Activated CD8-positive, alpha-beta T cell treated with anti-CD3 and anti-CD28 coated beads, Interleukin-2, amount 10 ng/mL, durations not matched to agents 7 days and 5 days (primary cell): ENCODE data around the gene DHDDS. TPM values are rescaled to one million over a fixed set of nuclear protein-coding genes. Genes with fewer than 3 reads are reported as not detected.
A peak's percentile ranks its signal among the peaks of the same experiment; 100 is the strongest.

Experiments used
- ATAC-seq: fragments of 150-1000 bp; cut with Tn5 transposase; one replicate; pipeline ENCODE4 v1.10.0; 2021; ENCODE audit warnings: moderate library complexity
- CTCF ChIA-PET: fragments of 350-600 bp; sonication (Branson Sonifier 250); formaldehyde crosslinking; loops from one replicate; lab custom pipeline; 2021; ENCODE audit warnings: antibody characterized with exemption; lab: Charles Lee
- POLR2A ChIA-PET: fragments of 350-600 bp; sonication (Branson Sonifier 250); formaldehyde crosslinking; loops from one replicate; lab custom pipeline; 2021; ENCODE audit warnings: antibody characterized with exemption; lab: Charles Lee
- DNase-seq: peaks from one replicate; pipeline ENCODE4 v3.0.0-alpha.2; 2020
- H3K27ac Mint-ChIP-seq: one replicate; pipeline ENCODE4 v1.8.0; 2021; ENCODE audit warnings: mild to moderate bottlenecking, mixed read lengths
- H3K27me3 Mint-ChIP-seq: one replicate; pipeline ENCODE4 v1.8.0; 2021; ENCODE audit warnings: low read depth, mixed read lengths
- H3K36me3 Mint-ChIP-seq: one replicate; pipeline ENCODE4 v1.8.0; 2021; ENCODE audit warnings: low read depth, mixed read lengths
- H3K4me1 Mint-ChIP-seq: one replicate; pipeline ENCODE4 v1.8.0; 2021; ENCODE audit warnings: low read depth, mixed read lengths
- H3K4me3 Mint-ChIP-seq: one replicate; pipeline ENCODE4 v1.8.0; 2021; ENCODE audit warnings: mild to moderate bottlenecking, mixed read lengths
- H3K9me3 Mint-ChIP-seq: one replicate; pipeline ENCODE4 v1.8.0; 2022; ENCODE audit warnings: mixed read lengths; ENCODE audit not compliant: insufficient read depth
- total RNA-seq, 2 experiments: library from RNA; stranded (reverse); gene quantifications; one replicate each; pipeline ENCODE4 v1.2.3, GENCODE V29; 2021

The DHDDS gene
- total RNA-seq, 2 experiments from 2014 or later: 48.3 to 49.5 TPM

DNA sequence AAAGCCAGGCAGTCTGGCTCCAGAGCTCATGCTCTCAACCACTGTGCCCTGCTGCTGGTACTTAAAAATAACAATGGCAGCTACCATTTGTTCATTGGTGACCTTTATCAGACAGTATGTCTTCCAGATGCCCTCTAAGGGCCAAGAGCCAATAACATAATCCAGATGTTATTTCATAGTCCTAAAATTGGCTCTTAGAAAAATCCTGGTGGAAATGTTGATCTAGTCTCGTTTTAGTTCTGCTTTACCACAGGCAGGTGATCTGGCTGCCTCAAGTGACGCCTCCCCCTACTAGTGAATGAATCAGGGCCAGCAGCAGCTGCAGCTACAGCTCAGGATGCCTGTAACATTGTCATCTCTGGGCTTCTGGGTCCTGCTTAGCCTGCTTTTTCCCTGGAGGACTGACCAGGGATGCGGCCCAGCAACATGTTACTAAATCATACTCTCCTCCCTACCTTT, 27.5 kb downstream of the DHDDS start:
- Mint-ChIP-seq H3K27me3 (no peaks in the 10 kb centered on the region), H3K4me1 (no peaks in the 10 kb centered on the region), H3K4me3 (no peak overlapping the region), H3K9me3 (no peaks in the 10 kb centered on the region), H3K27ac (no peak overlapping the region), H3K36me3 (peaks cover 55% of the 10 kb centered on the region)
- POLR2A ChIA-PET: interaction anchor here (0.6 kb wide), 1 partner anchor 1191 kb away, joined by 3 read pairs; no protein-coding TSS in a partner anchor
- DNase-seq (no peak), ATAC-seq (no peak)
- CTCF ChIA-PET: interaction anchor here (4.9 kb wide), 1 partner anchor 11 kb away, joined by 37 read pairs; no protein-coding TSS in a partner anchor

DNA sequence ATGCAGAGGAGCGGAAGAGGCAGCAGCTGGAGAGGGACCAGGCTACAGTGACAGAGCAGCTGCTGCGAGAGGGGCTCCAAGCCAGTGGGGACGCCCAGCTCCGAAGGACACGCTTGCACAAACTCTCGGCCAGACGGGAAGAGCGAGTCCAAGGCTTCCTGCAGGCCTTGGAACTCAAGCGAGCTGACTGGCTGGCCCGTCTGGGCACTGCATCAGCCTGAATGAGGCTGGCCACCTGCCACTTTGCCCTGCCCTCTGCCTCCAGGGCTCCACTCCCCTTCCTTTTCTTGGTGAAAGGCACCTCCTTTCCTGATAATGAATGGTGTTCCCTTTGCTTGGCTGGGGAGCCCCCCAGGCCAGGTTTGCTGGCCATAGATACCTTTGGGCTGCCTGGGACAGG, 36.8 kb downstream of the DHDDS start:
- DNase-seq: no peak
- H3K27me3 Mint-ChIP-seq: no peaks in the 10 kb centered on the region
- peaks cover 19% of the 10 kb centered on the region for H3K4me1 Mint-ChIP-seq
- ChIA-PET POLR2A (interaction anchor here (0.6 kb wide), 1 partner anchor 114 kb away, joined by 3 read pairs; no protein-coding TSS in a partner anchor), CTCF (interaction anchor here (1.1 to 2.2 kb wide), 4 partner anchors 21 to 69 kb away, joined by 4 to 13 read pairs (median 6); no protein-coding TSS in a partner anchor)
- H3K9me3 Mint-ChIP-seq: no peaks in the 10 kb centered on the region
- no peak for ATAC-seq
- peaks cover 64% of the 10 kb centered on the region for H3K36me3 Mint-ChIP-seq
- H3K27ac Mint-ChIP-seq: peak overlapping the region; percentile 35
- no peak overlapping the region for H3K4me3 Mint-ChIP-seq

DNA sequence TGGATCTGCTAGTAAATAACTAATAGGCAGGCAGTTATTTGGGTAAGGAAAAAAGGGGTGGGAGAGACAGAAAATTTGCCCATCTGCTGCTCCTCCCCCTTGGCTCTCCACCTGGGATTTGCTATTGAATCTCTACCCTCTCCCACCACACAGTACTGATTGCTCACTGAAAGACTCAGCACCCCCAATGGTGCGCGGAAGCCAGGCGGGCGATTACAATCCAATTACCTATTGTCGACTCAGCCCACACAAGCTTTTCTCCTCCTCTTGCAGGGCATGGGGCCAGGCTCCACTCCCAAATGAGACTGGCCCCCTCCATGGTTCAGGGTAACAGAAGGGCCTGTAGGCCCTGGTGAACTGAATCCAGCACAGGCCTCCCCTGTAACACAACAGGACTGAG, 37.4 kb downstream of the DHDDS start:
- H3K4me1 Mint-ChIP-seq: peaks cover 26% of the 10 kb centered on the region
- no peaks in the 10 kb centered on the region for H3K27me3 Mint-ChIP-seq
- peaks cover 66% of the 10 kb centered on the region for H3K36me3 Mint-ChIP-seq
- ChIA-PET POLR2A (interaction anchor here (0.6 to 3.8 kb wide), 3 partner anchors 31 to 319 kb away, joined by 3 to 24 read pairs (median 3); no protein-coding TSS in a partner anchor), CTCF (interaction anchor here (0.9 to 3.1 kb wide), 16 partner anchors 9 to 430 kb away, joined by 3 to 37 read pairs (median 4); partner anchors contain the start of gene DHDDS)
- ATAC-seq (no peak), DNase-seq (no peak)
- no peaks in the 10 kb centered on the region for H3K9me3 Mint-ChIP-seq
- no peak overlapping the region for H3K4me3 Mint-ChIP-seq
- H3K27ac Mint-ChIP-seq: no peak overlapping the region

DNA sequence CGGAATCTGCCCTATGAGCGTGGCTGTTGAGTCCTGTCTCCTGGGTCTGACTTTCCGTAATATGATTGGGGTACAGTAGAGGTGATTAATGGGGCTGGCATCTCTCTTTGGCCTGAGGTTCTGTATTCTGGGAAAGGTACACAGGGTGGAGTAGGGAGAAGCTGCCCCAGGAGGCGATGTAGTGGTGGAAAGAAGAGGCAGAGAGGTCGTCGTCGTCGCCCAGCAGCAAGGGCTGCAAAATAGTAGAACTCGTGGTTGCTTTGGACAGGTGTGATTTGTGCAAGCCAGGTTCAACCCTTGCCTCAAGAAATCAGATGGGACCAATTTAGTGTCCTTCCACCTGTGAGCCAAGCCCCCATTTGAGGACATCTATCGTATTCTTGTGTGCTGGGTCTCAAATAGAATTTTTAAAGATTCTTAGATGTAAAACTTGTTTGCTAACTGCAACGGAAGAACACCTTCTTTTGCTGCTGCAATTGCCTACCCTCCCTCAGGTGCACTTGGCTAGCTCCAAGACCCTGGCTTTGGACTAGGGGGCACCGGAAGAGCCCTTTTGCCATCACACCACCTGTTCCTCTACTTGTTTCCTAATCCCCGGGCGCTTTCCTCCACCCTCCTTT, 38.9 kb downstream of the DHDDS start:
- no peaks in the 10 kb centered on the region for H3K27me3 Mint-ChIP-seq
- ChIA-PET POLR2A (interaction anchor here (0.6 to 3.8 kb wide), 8 partner anchors 15 to 566 kb away, joined by 3 to 24 read pairs (median 4); partner anchors contain the start of gene DHDDS), CTCF (interaction anchor here (0.6 to 3.1 kb wide), 18 partner anchors 11 to 575 kb away, joined by 3 to 37 read pairs (median 4); partner anchors contain the start of genes CEP85, DHDDS and UBXN11)
- H3K36me3 Mint-ChIP-seq: peaks cover 62% of the 10 kb centered on the region
- H3K4me1 Mint-ChIP-seq: peaks cover 33% of the 10 kb centered on the region
- H3K4me3 Mint-ChIP-seq: peak overlapping the region; percentile 95
- no peaks in the 10 kb centered on the region for H3K9me3 Mint-ChIP-seq
- no peak for DNase-seq
- H3K27ac Mint-ChIP-seq: peak overlapping the region; percentile 98
- ATAC-seq: no peak

DNA sequence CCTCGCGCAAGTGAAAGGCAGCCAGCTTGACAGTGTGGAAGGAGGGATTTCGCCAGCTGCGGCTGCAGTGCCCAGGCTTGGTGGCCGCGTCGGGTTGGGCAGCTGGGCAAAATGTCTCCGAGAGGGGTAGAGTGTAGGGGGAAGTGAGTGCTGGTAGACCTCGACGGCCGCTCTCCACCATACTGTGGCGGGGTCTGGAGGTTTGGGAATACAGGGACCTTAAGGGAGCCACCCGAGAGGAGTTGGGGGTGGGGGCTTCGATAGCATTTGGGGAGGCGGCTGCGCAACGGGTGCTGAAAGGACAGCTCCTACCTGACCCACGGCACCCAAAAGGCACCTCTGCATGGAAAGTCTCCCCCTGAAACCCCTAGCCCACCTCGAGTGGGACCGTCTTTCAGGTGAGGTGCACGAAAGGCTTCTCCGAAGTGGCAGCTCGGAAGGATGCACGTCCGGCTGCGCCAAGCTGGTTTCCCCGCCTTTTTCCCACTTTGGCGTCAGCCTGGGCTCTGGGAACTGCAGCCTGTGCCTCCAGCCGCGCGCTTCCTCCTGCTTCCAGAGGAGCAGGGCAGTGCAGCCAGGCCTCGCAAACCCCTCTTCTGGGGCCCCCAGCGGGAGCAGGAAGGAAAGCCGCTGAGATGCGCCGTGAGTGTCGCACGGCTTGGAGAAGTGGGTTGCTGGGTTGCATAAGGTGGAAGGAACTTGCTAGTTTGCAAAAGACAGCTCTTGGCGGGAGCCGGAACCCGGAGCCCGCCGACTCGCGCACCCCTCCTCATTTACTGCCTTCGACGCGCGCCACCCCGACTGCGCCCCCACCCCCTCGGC, 39.6 kb downstream of the DHDDS start:
- Mint-ChIP-seq H3K36me3 (peaks cover 62% of the 10 kb centered on the region), H3K4me1 (peaks cover 40% of the 10 kb centered on the region), H3K27ac (peak overlapping the region; percentile 98), H3K4me3 (peak overlapping the region; percentile 95), H3K9me3 (no peaks in the 10 kb centered on the region), H3K27me3 (no peaks in the 10 kb centered on the region)
- ChIA-PET POLR2A (interaction anchor here (0.6 to 3.8 kb wide), 13 partner anchors 18 to 418 kb away, joined by 3 to 24 read pairs (median 4); partner anchors contain the start of genes DHDDS and GPN2), CTCF (interaction anchor here (0.8 to 3.1 kb wide), 14 partner anchors 11 to 576 kb away, joined by 3 to 37 read pairs (median 4); partner anchors contain the start of genes CEP85, DHDDS and UBXN11)
- ATAC-seq (peak; percentile 43), DNase-seq (peak; percentile 63)

DNA sequence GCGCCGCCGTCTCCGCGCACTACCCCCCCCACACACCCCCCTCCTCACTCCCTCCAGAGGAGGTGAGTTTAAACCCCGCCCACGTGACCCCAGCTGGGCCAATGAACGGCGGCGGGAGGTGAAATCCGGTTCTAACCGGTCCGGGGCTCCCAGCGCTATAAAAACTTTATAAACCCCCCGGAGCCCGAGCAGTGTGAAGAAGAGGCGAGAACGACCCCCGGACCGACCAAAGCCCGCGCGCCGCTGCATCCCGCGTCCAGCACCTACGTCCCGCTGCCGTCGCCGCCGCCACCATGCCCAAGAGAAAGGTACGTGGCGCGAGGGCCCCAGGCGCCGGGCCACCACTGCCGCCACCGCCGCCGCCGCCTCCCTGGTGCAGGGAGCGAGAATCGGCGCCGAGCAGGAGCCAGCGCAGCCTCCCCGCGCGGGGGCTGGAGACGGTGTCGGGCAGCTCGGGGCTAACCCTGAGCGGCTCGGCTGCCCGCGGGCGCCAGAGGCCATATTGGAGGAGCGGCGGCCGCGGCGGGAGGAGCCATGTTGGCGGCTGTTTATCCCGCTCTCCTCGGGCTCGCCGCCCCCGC, 40.3 kb downstream of the DHDDS start, which contains the start of gene HMGN2:
Gene HMGN2 (plus strand): TSS at position 121 of the 581 bp plus-strand sequence. CDS start 173 bp downstream, at position 294.
- H3K27me3 Mint-ChIP-seq: no peaks in the 10 kb centered on the region
- peaks cover 44% of the 10 kb centered on the region for H3K4me1 Mint-ChIP-seq
- peak; percentile 94 for DNase-seq
- H3K4me3 Mint-ChIP-seq: peak within 1 kb of the TSS; percentile 95
- peak; percentile 74 for ATAC-seq
- H3K36me3 Mint-ChIP-seq: peaks cover 63% of the 10 kb centered on the region
- ChIA-PET POLR2A (interaction anchor here (0.7 to 3.8 kb wide), 13 partner anchors 16 to 418 kb away, joined by 3 to 24 read pairs (median 4); partner anchors contain the start of genes DHDDS and GPN2), CTCF (interaction anchor here (0.8 to 3.1 kb wide), 10 partner anchors 12 to 393 kb away, joined by 3 to 20 read pairs (median 4); partner anchors contain the start of genes CEP85 and DHDDS)
- H3K27ac Mint-ChIP-seq: peak within 1 kb of the TSS; percentile 98
- no peaks in the 10 kb centered on the region for H3K9me3 Mint-ChIP-seq

DNA sequence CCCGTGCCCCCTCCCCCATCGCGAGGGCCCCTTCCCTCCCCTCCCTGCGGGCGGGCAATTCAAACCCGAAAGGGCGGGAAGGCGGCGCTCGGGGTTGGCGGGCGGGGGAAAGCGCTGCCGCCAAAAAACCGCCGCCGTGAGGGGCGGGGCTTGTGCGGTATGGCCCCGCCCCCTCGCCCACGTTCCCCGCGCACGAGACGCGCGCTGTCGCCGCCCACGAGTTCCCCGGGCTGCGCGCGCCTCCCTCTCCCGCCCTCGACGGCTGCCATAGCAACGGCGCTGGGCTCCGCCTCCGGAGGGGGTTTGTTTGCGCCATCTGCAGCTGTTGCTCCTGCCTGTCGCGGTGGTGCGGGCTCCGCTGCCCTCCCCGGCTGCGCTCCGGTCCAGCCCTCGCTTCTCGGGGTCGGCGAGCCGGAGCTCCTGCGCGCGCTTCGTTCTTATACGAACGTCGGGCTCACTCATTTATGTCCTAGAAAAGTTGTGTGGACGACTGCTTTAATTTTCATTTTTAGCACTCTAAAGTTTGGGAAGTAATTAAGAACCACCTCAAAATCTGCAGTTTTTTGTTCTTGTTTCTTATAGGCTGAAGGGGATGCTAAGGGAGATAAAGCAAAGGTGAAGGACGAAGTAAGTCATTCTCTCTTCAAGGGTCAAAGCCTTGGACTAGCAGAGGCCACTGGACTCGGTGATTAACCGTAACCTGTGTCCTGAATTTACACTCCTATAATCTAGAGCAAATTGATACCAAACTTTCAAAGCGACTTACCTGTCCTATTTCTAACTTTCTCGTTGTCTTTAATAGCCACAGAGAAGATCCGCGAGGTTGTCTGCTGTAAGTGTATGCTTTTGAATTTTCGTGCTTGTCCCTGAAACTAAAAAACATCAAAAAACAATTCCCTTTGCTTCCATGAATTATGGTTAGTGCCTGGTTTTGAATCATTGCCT, 41.1 kb downstream of the DHDDS start:
- DNase-seq (peak; percentile 95), ATAC-seq (peak; percentile 69)
- H3K27ac Mint-ChIP-seq: peak overlapping the region; percentile 57
- H3K27me3 Mint-ChIP-seq: no peaks in the 10 kb centered on the region
- POLR2A ChIA-PET: interaction anchor here (0.8 to 3.8 kb wide), 7 partner anchors 17 to 225 kb away, joined by 3 to 24 read pairs (median 3); no protein-coding TSS in a partner anchor
- no peaks in the 10 kb centered on the region for H3K9me3 Mint-ChIP-seq
- peaks cover 44% of the 10 kb centered on the region for H3K4me1 Mint-ChIP-seq
- H3K36me3 Mint-ChIP-seq: peaks cover 64% of the 10 kb centered on the region
- CTCF ChIA-PET: interaction anchor here (0.8 to 1.2 kb wide), 4 partner anchors 27 to 392 kb away, joined by 3 to 4 read pairs (median 3); no protein-coding TSS in a partner anchor
- peak overlapping the region; percentile 92 for H3K4me3 Mint-ChIP-seq

DNA sequence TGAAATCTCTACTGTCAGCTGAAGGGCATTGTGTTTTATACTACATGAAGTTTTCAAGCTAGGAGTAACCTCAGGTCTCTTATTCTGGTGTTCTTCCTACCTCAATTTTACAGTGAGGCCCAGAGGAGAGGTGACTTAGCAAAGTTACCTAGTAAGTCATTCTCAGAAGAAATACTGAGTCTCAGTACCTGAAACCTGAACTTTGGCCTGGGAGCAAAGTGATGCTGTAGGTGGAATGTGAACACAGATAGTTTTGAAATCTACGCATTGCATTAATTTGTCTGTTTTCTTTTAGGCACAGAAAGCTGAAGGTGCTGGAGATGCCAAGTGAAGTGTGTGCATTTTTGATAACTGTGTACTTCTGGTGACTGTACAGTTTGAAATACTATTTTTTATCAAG, 42.7 kb downstream of the DHDDS start:
- Mint-ChIP-seq H3K36me3 (peaks cover 57% of the 10 kb centered on the region), H3K4me1 (peaks cover 44% of the 10 kb centered on the region)
- CTCF ChIA-PET: interaction anchor here (1.2 kb wide), 1 partner anchor 25 kb away, joined by 5 read pairs; no protein-coding TSS in a partner anchor

DNA sequence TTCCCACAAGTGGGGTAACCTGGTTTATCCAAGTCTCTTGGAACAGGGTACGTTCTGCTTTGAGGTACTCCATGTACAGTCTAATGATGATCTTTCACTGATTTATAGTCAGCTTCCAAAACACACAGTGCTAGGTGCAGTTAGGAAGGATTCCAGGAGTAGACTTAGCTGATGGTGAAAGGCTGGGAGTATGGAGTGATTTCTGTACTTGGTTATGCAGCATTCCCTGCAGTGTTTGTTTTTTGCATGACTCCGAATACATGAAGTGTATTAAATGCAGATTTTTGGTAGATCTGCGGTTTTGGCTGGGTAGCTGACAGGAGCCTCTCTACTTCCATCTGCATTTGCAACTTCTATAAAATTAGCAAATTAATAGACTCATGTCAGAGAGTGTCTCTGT, 43.9 kb downstream of the DHDDS start:
- Mint-ChIP-seq H3K27ac (peak overlapping the region; percentile 18), H3K36me3 (peaks cover 53% of the 10 kb centered on the region), H3K4me1 (peaks cover 32% of the 10 kb centered on the region), H3K4me3 (no peak overlapping the region), H3K27me3 (no peaks in the 10 kb centered on the region), H3K9me3 (no peaks in the 10 kb centered on the region)
- ChIA-PET CTCF (no interaction called here), POLR2A (no interaction called here)
- no peak for ATAC-seq
- no peak for DNase-seq

More for the DNA sequence above, 42.7 kb downstream of the DHDDS start:
- H3K27me3 Mint-ChIP-seq: no peaks in the 10 kb centered on the region
- POLR2A ChIA-PET: interaction anchor here (0.7 to 1.2 kb wide), 4 partner anchors 15 to 415 kb away, joined by 3 to 4 read pairs (median 4); partner anchors contain the start of genes DHDDS and GPN2
- peak overlapping the region; percentile 49 for H3K27ac Mint-ChIP-seq
- H3K4me3 Mint-ChIP-seq: peak overlapping the region; percentile 92
- no peaks in the 10 kb centered on the region for H3K9me3 Mint-ChIP-seq
- ATAC-seq (no peak), DNase-seq (no peak)

DNA sequence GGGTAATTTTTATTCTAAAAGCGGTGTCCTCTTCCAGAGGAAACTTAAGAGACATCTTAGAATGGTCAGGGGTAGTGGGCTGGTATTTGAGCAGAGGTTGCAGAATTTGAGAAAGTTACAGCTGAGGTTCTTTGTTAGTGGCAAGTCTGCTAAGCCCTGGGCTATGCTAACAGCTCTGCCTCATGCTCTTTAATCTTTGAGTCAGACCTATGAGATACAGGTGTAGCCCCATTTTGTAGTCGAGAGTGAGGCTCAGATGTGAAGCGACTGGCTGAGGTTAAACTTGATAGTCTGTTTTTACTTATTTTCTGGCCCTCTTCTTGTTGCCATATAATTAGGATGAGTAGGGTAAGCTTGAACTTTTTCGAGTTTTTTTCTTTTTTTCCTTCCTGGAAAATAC, 44.8 kb downstream of the DHDDS start:
- ChIA-PET CTCF (no interaction called here), POLR2A (interaction anchor here (1.1 kb wide), 1 partner anchor 11 kb away, joined by 3 read pairs; no protein-coding TSS in a partner anchor)
- Mint-ChIP-seq H3K4me3 (no peak overlapping the region), H3K4me1 (peaks cover 26% of the 10 kb centered on the region), H3K36me3 (peaks cover 51% of the 10 kb centered on the region), H3K9me3 (no peaks in the 10 kb centered on the region), H3K27ac (peak overlapping the region; percentile 6), H3K27me3 (no peaks in the 10 kb centered on the region)
- DNase-seq (no peak), ATAC-seq (no peak)
